HFFc6 (cell line): Measurements from ENCODE around the gene POLE2. TPM values are rescaled to one million over a fixed set of nuclear protein-coding genes. Genes with fewer than 3 reads are reported as not detected.
A peak's percentile ranks its signal among the peaks of the same experiment; 100 is the strongest.

Source experiments
- DNase-seq: peaks from one replicate; pipeline ENCODE4 v3.0.0-alpha.2; 2018
- H3K27ac Mint-ChIP-seq: 2 replicates; pipeline ENCODE4 v1.8.0; 2020; ENCODE audit warnings: mild to moderate bottlenecking, mixed read lengths
- H3K27me3 Mint-ChIP-seq: 2 replicates; pipeline ENCODE4 v1.8.0; 2021; ENCODE audit warnings: mild to moderate bottlenecking, moderate library complexity, mixed read lengths; ENCODE audit not compliant: insufficient read depth
- H3K36me3 Mint-ChIP-seq: 2 replicates; pipeline ENCODE4 v1.8.0; 2021; ENCODE audit warnings: low read depth, mixed read lengths
- H3K4me1 Mint-ChIP-seq: 2 replicates; pipeline ENCODE4 v1.8.0; 2020; ENCODE audit warnings: low read depth, mixed read lengths
- H3K4me3 Mint-ChIP-seq: 2 replicates; pipeline ENCODE4 v1.8.0; 2020; ENCODE audit warnings: mild to moderate bottlenecking, moderate library complexity, mixed read lengths
- H3K9me3 Mint-ChIP-seq: 2 replicates; pipeline ENCODE4 v1.8.0; 2020; ENCODE audit warnings: mild to moderate bottlenecking, mixed read lengths
- CTCF ChIP-seq: fragments of 200-600 bp; sonication (generic); IDR thresholded peaks from 2 replicates; pipeline ENCODE4 v1.5.0; 2021; ENCODE audit warnings: antibody characterized with exemption, mild to moderate bottlenecking
- total RNA-seq, 6 experiments: library from RNA; stranded (reverse); fragmentation: NEBNext Ultra II Directional; extraction: Animal tissue kit (Norgen Biotek cat#: 25700); gene quantifications; 2 replicates in 1 of 6; 3 replicates in 5 of 6; pipeline ENCODE4 v1.2.3, GENCODE V29; 2021

The POLE2 gene
- total RNA-seq, 6 experiments from 2014 or later = 4.5 to 11.6 (median 8.7) TPM

- Mint-ChIP-seq H3K9me3 (no peaks in the 10 kb centered on the region), H3K4me1 (peaks cover 9% of the 10 kb centered on the region; the same call in 1 of the 2 replicates), H3K27me3 (no peaks in the 10 kb centered on the region), H3K4me3 (no peak overlapping the region), H3K27ac (no peak overlapping the region), H3K36me3 (no peaks in the 10 kb centered on the region)
- TF ChIP-seq CTCF = no peak
- DNase-seq = no peak
Measured at GRCh38 chr14:49653508-49653907, 34.5 kb downstream of the POLE2 start.

DNA sequence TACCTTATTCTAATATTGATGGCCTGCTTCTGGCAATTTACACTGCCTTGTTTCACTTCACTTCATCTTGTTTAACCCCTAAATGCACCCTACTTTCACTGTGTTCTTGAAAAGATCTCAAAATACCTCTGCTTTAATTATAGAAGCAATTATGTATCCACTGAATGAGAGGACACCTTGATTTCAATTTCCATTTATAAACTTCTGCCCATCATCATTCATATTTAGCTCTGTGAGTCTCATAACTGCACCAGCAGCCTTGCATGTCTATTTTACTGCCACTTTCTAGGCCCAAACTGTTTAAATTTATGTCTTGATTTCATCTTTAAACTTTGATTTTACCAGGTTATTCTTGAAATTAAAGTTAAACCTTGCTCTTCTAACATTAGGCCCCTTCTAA lies 45.9 kb downstream of the POLE2 start:
- Mint-ChIP-seq H3K27me3 (no peaks in the 10 kb centered on the region), H3K4me3 (peak overlapping the region; percentile 34; the same call in 1 of the 2 replicates), H3K27ac (peak overlapping the region; percentile 67), H3K9me3 (no peaks in the 10 kb centered on the region), H3K36me3 (peaks cover 24% of the 10 kb centered on the region), H3K4me1 (peaks cover 38% of the 10 kb centered on the region)
- DNase-seq = no peak
- no peak for TF ChIP-seq CTCF

DNA sequence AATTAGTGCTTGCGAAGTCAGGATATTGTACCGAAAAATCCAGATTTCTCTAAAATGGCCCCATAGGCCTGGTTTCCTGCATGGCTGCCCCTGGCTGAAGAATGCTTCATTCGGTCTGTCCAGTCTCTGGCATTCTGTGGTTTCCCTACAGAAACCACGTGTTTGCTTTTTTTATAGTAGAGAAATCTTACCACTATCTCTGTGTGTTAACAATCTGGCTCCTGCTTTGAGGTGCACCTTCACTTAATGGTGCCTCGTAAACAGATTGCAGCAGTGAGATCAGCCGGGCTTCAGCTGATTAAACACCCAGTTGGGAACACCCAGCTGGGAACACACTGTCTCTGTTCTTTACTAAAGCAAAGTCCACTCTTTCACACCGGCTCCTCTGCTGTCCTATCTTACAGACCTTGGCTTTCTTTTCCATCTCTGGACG lies 46.3 kb downstream of the POLE2 start:
- peak overlapping the region; percentile 34; the same call in 1 of the 2 replicates for H3K4me3 Mint-ChIP-seq
- peaks cover 29% of the 10 kb centered on the region for H3K36me3 Mint-ChIP-seq
- no peaks in the 10 kb centered on the region for H3K9me3 Mint-ChIP-seq
- DNase-seq = no peak
- peak overlapping the region; percentile 67 for H3K27ac Mint-ChIP-seq
- no peaks in the 10 kb centered on the region for H3K27me3 Mint-ChIP-seq
- TF ChIP-seq CTCF = no peak
- peaks cover 43% of the 10 kb centered on the region for H3K4me1 Mint-ChIP-seq

- Mint-ChIP-seq H3K9me3 (no peaks in the 10 kb centered on the region), H3K27me3 (no peaks in the 10 kb centered on the region), H3K4me1 (peaks cover 50% of the 10 kb centered on the region), H3K36me3 (peaks cover 35% of the 10 kb centered on the region), H3K4me3 (no peak overlapping the region), H3K27ac (peak overlapping the region; percentile 25; the same call in 1 of the 2 replicates)
- DNase-seq = no peak
- TF ChIP-seq CTCF = no peak
Measured at GRCh38 chr14:49640540-49641417, 47.2 kb downstream of the POLE2 start.

GRCh38 chr14:49637534-49638078 lies 50.4 kb downstream of the POLE2 start:
- Mint-ChIP-seq H3K4me3 (no peak overlapping the region), H3K4me1 (peaks cover 59% of the 10 kb centered on the region), H3K27ac (no peak overlapping the region), H3K36me3 (peaks cover 41% of the 10 kb centered on the region), H3K9me3 (no peaks in the 10 kb centered on the region), H3K27me3 (peaks cover 3% of the 10 kb centered on the region; the same call in 1 of the 2 replicates)
- no peak for DNase-seq
- TF ChIP-seq CTCF = no peak
